KMS-11 (cell line): ENCODE measurements around the gene ARPC1A.
A peak's percentile ranks its signal among the peaks of the same experiment; 100 is the strongest.
"Not testable (repeated sequence)": the region's sequence is repeated elsewhere in the genome, so short reads cannot be mapped to it uniquely, and the experiment has no call there.

Experiments
- H2AFZ ChIP-seq: fragments of 200-600 bp; sonication (generic); 2 replicates; pipeline ENCODE4 v1.6.1; 2016; ENCODE audit warnings: antibody characterized with exemption, mixed run types, low read depth
- H3K27ac ChIP-seq: fragments of 200-600 bp; sonication (generic); 2 replicates; pipeline ENCODE4 v1.6.1; 2016; ENCODE audit warnings: mild to moderate bottlenecking, mixed run types
- H3K27me3 ChIP-seq: fragments of 200-600 bp; sonication (generic); 2 replicates; pipeline ENCODE4 v1.6.1; 2017; ENCODE audit warnings: mild to moderate bottlenecking, low read depth, mixed run types, moderate library complexity; ENCODE audit not compliant: insufficient read depth
- H3K36me3 ChIP-seq: fragments of 200-600 bp; sonication (generic); 2 replicates; pipeline ENCODE4 v1.6.1; 2017; ENCODE audit warnings: mild to moderate bottlenecking, mixed run types; ENCODE audit not compliant: insufficient read depth
- H3K4me1 ChIP-seq: fragments of 200-600 bp; sonication (generic); 2 replicates; pipeline ENCODE4 v1.6.1; 2016; ENCODE audit warnings: mild to moderate bottlenecking, low read depth, mixed run types; ENCODE audit not compliant: poor library complexity, severe bottlenecking
- H3K4me2 ChIP-seq: fragments of 200-600 bp; sonication (generic); 2 replicates; pipeline ENCODE4 v1.7.0; 2016; ENCODE audit warnings: mild to moderate bottlenecking, mixed run types
- H3K4me3 ChIP-seq: fragments of 200-600 bp; sonication (generic); IDR thresholded peaks from 2 replicates; pipeline ENCODE4 v1.6.1; 2017; ENCODE audit warnings: low read depth, low read length, mixed read lengths; ENCODE audit not compliant: insufficient read depth
- H3K79me2 ChIP-seq: fragments of 200-600 bp; sonication (generic); 2 replicates; pipeline ENCODE4 v1.6.1; 2016; ENCODE audit warnings: low read depth, mixed run types; ENCODE audit not compliant: insufficient read depth
- H3K9ac ChIP-seq: fragments of 200-600 bp; sonication (generic); 2 replicates; pipeline ENCODE4 v1.6.1; 2016; ENCODE audit warnings: mild to moderate bottlenecking, mixed run types
- H4K20me1 ChIP-seq: fragments of 200-600 bp; sonication (generic); 2 replicates; pipeline ENCODE4 v1.6.1; 2016; ENCODE audit warnings: mild to moderate bottlenecking, mixed run types; ENCODE audit not compliant: insufficient read depth
- TF ChIP-seq, protein P1 (sequence below): fragments of 200-600 bp; sonication (generic); conservative IDR thresholded peaks from 2 replicates; pipeline ENCODE4 v1.6.1; 2017; ENCODE audit warnings: low read depth, mild to moderate bottlenecking, antibody characterized with exemption, low read length, moderate library complexity, mixed read lengths

Gene ARPC1A

GRCh38 chr7:99387239-99387635 is 61.5 kb downstream of the ARPC1A start:
- not testable (repeated sequence) for H3K4me2 ChIP-seq, H4K20me1 ChIP-seq, H3K4me3 ChIP-seq, H3K27me3 ChIP-seq, H3K9ac ChIP-seq, H2AFZ ChIP-seq, H3K36me3 ChIP-seq, H3K27ac ChIP-seq
- TF ChIP-seq, protein P1, sequence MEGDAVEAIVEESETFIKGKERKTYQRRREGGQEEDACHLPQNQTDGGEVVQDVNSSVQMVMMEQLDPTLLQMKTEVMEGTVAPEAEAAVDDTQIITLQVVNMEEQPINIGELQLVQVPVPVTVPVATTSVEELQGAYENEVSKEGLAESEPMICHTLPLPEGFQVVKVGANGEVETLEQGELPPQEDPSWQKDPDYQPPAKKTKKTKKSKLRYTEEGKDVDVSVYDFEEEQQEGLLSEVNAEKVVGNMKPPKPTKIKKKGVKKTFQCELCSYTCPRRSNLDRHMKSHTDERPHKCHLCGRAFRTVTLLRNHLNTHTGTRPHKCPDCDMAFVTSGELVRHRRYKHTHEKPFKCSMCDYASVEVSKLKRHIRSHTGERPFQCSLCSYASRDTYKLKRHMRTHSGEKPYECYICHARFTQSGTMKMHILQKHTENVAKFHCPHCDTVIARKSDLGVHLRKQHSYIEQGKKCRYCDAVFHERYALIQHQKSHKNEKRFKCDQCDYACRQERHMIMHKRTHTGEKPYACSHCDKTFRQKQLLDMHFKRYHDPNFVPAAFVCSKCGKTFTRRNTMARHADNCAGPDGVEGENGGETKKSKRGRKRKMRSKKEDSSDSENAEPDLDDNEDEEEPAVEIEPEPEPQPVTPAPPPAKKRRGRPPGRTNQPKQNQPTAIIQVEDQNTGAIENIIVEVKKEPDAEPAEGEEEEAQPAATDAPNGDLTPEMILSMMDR: peak; percentile 7; the same call in 1 of the 2 replicates
- Histone ChIP-seq H3K4me1 (peaks cover 13% of the 10 kb centered on the region), H3K79me2 (peaks cover 25% of the 10 kb centered on the region)

DNA sequence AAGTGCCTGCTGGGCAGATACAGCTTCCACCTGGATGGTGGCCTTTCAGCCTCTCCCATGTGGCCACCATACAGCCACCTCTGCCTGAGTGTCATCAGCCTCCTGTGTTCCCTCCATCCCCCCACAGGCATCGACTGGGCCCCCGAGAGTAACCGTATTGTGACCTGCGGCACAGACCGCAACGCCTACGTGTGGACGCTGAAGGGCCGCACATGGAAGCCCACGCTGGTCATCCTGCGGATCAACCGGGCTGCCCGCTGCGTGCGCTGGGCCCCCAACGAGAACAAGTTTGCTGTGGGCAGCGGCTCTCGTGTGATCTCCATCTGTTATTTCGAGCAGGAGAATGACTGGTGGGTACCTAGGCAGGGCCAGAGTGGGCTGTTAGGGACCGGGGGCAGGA is 62.2 kb downstream of the ARPC1A start:
- Histone ChIP-seq H4K20me1 (no peaks in the 10 kb centered on the region), H3K79me2 (peaks cover 18% of the 10 kb centered on the region)

GRCh38 chr7:99389772-99390171 is 64.1 kb downstream of the ARPC1A start:
- no peak overlapping the region for H3K4me2 ChIP-seq
- H3K9ac ChIP-seq: no peak overlapping the region
- H2AFZ ChIP-seq: no peak overlapping the region
- H3K4me1 ChIP-seq: peaks cover 23% of the 10 kb centered on the region
- H3K36me3 ChIP-seq: no peaks in the 10 kb centered on the region
- H3K4me3 ChIP-seq: no peak overlapping the region
- no peaks in the 10 kb centered on the region for H3K27me3 ChIP-seq
- TF ChIP-seq, protein P1: no peak
- no peaks in the 10 kb centered on the region for H4K20me1 ChIP-seq
- no peaks in the 10 kb centered on the region for H3K79me2 ChIP-seq
- no peak overlapping the region for H3K27ac ChIP-seq

More for the DNA sequence above, 62.2 kb downstream of the ARPC1A start:
- Histone ChIP-seq H3K9ac (no peak overlapping the region), H3K36me3 (no peaks in the 10 kb centered on the region), H3K4me1 (peaks cover 15% of the 10 kb centered on the region), H3K4me3 (no peak overlapping the region), H2AFZ (no peak overlapping the region), H3K27ac (no peak overlapping the region), H3K27me3 (no peaks in the 10 kb centered on the region), H3K4me2 (no peak overlapping the region)
- TF ChIP-seq, protein P1: no peak

DNA sequence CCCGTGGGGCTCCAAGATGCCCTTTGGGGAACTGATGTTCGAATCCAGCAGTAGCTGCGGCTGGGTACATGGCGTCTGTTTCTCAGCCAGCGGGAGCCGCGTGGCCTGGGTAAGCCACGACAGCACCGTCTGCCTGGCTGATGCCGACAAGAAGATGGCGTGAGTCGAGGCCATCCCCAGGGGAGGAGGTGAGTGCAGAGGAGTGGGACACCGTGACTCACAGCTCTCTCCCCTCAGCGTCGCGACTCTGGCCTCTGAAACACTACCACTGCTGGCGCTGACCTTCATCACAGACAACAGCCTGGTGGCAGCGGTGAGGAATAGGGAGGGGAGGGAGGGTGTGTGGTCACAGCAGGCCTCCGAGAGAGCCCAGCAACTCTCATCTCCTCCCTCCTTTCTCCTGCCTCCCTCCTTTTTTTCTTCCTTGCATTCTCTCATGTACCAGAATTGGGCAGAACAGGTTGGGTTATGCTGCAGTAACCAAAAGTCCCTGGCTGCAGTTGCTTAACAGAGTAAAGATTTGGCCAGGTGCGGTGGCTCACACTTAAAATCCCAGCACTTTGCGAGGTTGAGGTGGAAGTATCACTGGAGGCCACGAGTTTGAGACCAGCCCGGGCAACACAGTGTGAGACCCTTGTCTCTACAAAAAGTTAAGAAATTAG is 65.4 kb downstream of the ARPC1A start:
- no peaks in the 10 kb centered on the region for H3K27me3 ChIP-seq

More for the DNA sequence above, 65.4 kb downstream of the ARPC1A start:
- 0 out of 2 replicates have a peak, but pooled peaks cover 3% of the 10 kb centered on the region for H4K20me1 ChIP-seq
- no peak overlapping the region for H3K4me3 ChIP-seq
- no peak overlapping the region for H3K9ac ChIP-seq
- H3K36me3 ChIP-seq: no peaks in the 10 kb centered on the region
- peaks cover 23% of the 10 kb centered on the region for H3K4me1 ChIP-seq
- no peak overlapping the region; the same call in 1 of the 2 replicates for H3K4me2 ChIP-seq
- no peak overlapping the region; the same call in 1 of the 2 replicates for H3K27ac ChIP-seq
- H3K79me2 ChIP-seq: no peaks in the 10 kb centered on the region; the same call in 1 of the 2 replicates
- H2AFZ ChIP-seq: no peak overlapping the region
- TF ChIP-seq, protein P1: no peak
